HCT116 (cell line): ENCODE measurements around the gene MYEOV. TPM values are rescaled to one million over a fixed set of nuclear protein-coding genes. Genes with fewer than 3 reads are reported as not detected.

ENCODE experiments used
- ATAC-seq: fragments of 200-7000 bp; cut with Tn5 transposase; 2 replicates; pipeline ENCODE4 v1.9.1; 2020; ENCODE audit warnings: mild to moderate bottlenecking, moderate library complexity
- BruUV-seq: library from RNA; stranded (reverse); fragments of 400-500 nt; replicated peaks from 2 replicates; lab custom pipeline; 2021; lab: Mats Ljungman, UMichigan
- CTCF ChIA-PET: fragments of 300-600 bp; sonication (Branson Sonifier 250); formaldehyde crosslinking; loops from one replicate; lab custom pipeline; 2021; ENCODE audit warnings: antibody characterized with exemption; lab: Charles Lee
- POLR2A ChIA-PET: fragments of 300-600, 350-600 bp; sonication (Branson Sonifier 250); formaldehyde crosslinking; loops from one replicate; lab custom pipeline; 2021; ENCODE audit warnings: antibody characterized with exemption; lab: Charles Lee
- RAD21 ChIA-PET, 2 experiments: fragments of 300-600 bp; sonication (Branson Sonifier 250); formaldehyde crosslinking; loops; one replicate each; lab custom pipeline; 2023; ENCODE audit warnings: low total read pairs in 2 of 2; ENCODE audit not compliant: uncharacterized antibody in 2 of 2, unreplicated experiment in 2 of 2, low non-redundant PET in 1 of 2; lab: Charles Lee
- DNase-seq: peaks from one replicate; pipeline ENCODE4 v3.0.0-alpha.2; 2010; ENCODE audit warnings: low read depth, low spot score
- H2AFZ ChIP-seq: fragments of 200-600 bp; shearing (Covaris generic), sonication (generic); 2 replicates; pipeline ENCODE4 v1.6.1; 2017; ENCODE audit warnings: low read depth, mixed run types, mixed read lengths, antibody characterized with exemption, low read length; ENCODE audit not compliant: poor library complexity, severe bottlenecking
- H3K27ac ChIP-seq: 2 replicates; pipeline ENCODE4 v1.5.1; 2012; ENCODE audit warnings: low read depth, low read length
- H3K27me3 ChIP-seq: fragments of 200-600 bp; sonication (generic); 2 replicates; pipeline ENCODE4 v1.6.1; 2016; ENCODE audit warnings: mixed run types, low read length, mixed read lengths; ENCODE audit not compliant: insufficient read depth
- H3K36me3 ChIP-seq, 2 experiments: fragments of 200-500 bp in 1 of 2; fragments of 200-600 bp in 1 of 2; sonication (Bioruptor generic) in 1 of 2; sonication (generic) in 1 of 2; 2 replicates each; pipeline versions ENCODE4 v1.5.1 to v1.6.1; 2014 to 2016; ENCODE audit warnings: low read length in 2 of 2, inconsistent platforms in 1 of 2, mixed read lengths in 1 of 2, mixed run types in 1 of 2; ENCODE audit not compliant: insufficient read depth in 2 of 2, control insufficient read depth in 1 of 2
- H3K4me1 ChIP-seq, 2 experiments: fragments of 200-600 bp in 1 of 2; sonication (generic) in 1 of 2; 2 replicates each; pipeline versions ENCODE4 v1.5.1 to v1.6.1; 2012 to 2017; ENCODE audit warnings: low read length in 2 of 2, inconsistent platforms in 1 of 2, mild to moderate bottlenecking in 1 of 2, mixed read lengths in 1 of 2, mixed run types in 1 of 2, moderate library complexity in 1 of 2; ENCODE audit not compliant: insufficient read depth in 2 of 2, control insufficient read depth in 1 of 2
- H3K4me2 ChIP-seq: fragments of 200-600 bp; sonication (generic); 2 replicates; pipeline ENCODE4 v1.6.1; 2017; ENCODE audit warnings: mixed run types, low read length, mixed read lengths
- H3K4me3 ChIP-seq, 2 experiments: fragments of 200-600 bp in 1 of 2; sonication (generic) in 1 of 2; replicated peaks in 1 of 2; 2 replicates each; pipeline ENCODE4 v1.5.1; 2011 to 2016; ENCODE audit warnings: low read length in 2 of 2, control low read depth in 1 of 2, low read depth in 1 of 2, mild to moderate bottlenecking in 1 of 2, mixed read lengths in 1 of 2, mixed run types in 1 of 2
- H3K79me2 ChIP-seq: fragments of 200-600 bp; sonication (generic); 2 replicates; pipeline ENCODE4 v1.6.1; 2017; ENCODE audit warnings: mild to moderate bottlenecking, mixed run types, low read length, moderate library complexity, mixed read lengths; ENCODE audit not compliant: insufficient read depth
- H3K9ac ChIP-seq: fragments of 200-600 bp; sonication (generic); 2 replicates; pipeline ENCODE4 v1.6.1; 2016; ENCODE audit warnings: low read length, mixed read lengths
- H3K9me2 ChIP-seq: fragments of 200-600 bp; sonication (generic), shearing (Covaris generic); 2 replicates; pipeline ENCODE4 v1.6.1; 2017; ENCODE audit warnings: mixed run types, mild to moderate bottlenecking, moderate library complexity; ENCODE audit not compliant: insufficient read depth
- H3K9me3 ChIP-seq, 2 experiments: fragments of 200-500 bp in 1 of 2; fragments of 200-600 bp in 1 of 2; sonication (Bioruptor generic) in 1 of 2; sonication (generic) in 1 of 2; 2 replicates each; pipeline ENCODE4 v1.6.1; 2014 to 2017; ENCODE audit warnings: low read length in 2 of 2, mixed read lengths in 2 of 2, inconsistent platforms in 1 of 2, low read depth in 1 of 2, mild to moderate bottlenecking in 1 of 2, mixed run types in 1 of 2, moderate library complexity in 1 of 2; ENCODE audit not compliant: control insufficient read depth in 1 of 2, insufficient read depth in 1 of 2
- H4K20me1 ChIP-seq: fragments of 200-600 bp; sonication (generic), shearing (Covaris generic); 2 replicates; pipeline ENCODE4 v1.6.1; 2017; ENCODE audit warnings: mixed run types, mild to moderate bottlenecking, moderate library complexity; ENCODE audit not compliant: insufficient read depth
- CBX3 ChIP-seq: IDR thresholded peaks from 2 replicates; pipeline ENCODE4 v1.6.1; 2012; ENCODE audit warnings: low read depth
- CEBPB ChIP-seq: IDR thresholded peaks from 2 replicates; pipeline ENCODE4 v1.6.1; 2012; ENCODE audit warnings: low read depth
- EGR1 ChIP-seq: IDR thresholded peaks from 2 replicates; pipeline ENCODE4 v1.6.1; 2012; ENCODE audit warnings: low read depth
- ELF1 ChIP-seq: IDR thresholded peaks from 2 replicates; pipeline ENCODE4 v1.6.1; 2012; ENCODE audit warnings: low read depth, borderline replicate concordance
- EZH2 ChIP-seq: fragments of 200-600 bp; sonication (generic); IDR thresholded peaks from 2 replicates; pipeline ENCODE4 v1.6.1; 2017; ENCODE audit warnings: antibody characterized with exemption, mixed run types
- EZH2phosphoT487 ChIP-seq: fragments of 200-600 bp; IDR thresholded peaks from 2 replicates; pipeline ENCODE4 v1.6.1; 2018; ENCODE audit warnings: antibody characterized with exemption, borderline replicate concordance
- FOSL1 ChIP-seq: IDR thresholded peaks from 2 replicates; pipeline ENCODE4 v1.6.1; 2012; ENCODE audit warnings: low read depth
- JUND ChIP-seq: IDR thresholded peaks from 2 replicates; pipeline ENCODE4 v1.6.1; 2012
- POLR2A ChIP-seq: IDR thresholded peaks from 2 replicates; pipeline ENCODE4 v1.7.0; 2011; ENCODE audit warnings: borderline replicate concordance; ENCODE audit not compliant: insufficient read depth, insufficient read length; ENCODE audit errors: extremely low read depth
- RAD21 ChIP-seq: IDR thresholded peaks from 2 replicates; pipeline ENCODE4 v1.6.1; 2012; ENCODE audit warnings: low read depth, mild to moderate bottlenecking
- SIN3A ChIP-seq: IDR thresholded peaks from 2 replicates; pipeline ENCODE4 v1.6.1; 2012; ENCODE audit warnings: low read depth
- SP1 ChIP-seq: IDR thresholded peaks from 2 replicates; pipeline ENCODE4 v1.6.1; 2012; ENCODE audit warnings: low read depth
- SRF ChIP-seq: IDR thresholded peaks from 2 replicates; pipeline ENCODE4 v1.6.1; 2012; ENCODE audit warnings: low read depth
- TCF7L2 ChIP-seq: IDR thresholded peaks from 2 replicates; pipeline ENCODE4 v1.7.0; 2011; ENCODE audit warnings: borderline replicate concordance, inconsistent platforms; ENCODE audit not compliant: insufficient read depth, insufficient read length; ENCODE audit errors: extremely low read depth
- YY1 ChIP-seq: IDR thresholded peaks from 2 replicates; pipeline ENCODE4 v1.6.1; 2011; ENCODE audit warnings: low read length, low read depth, moderate library complexity, mild to moderate bottlenecking; ENCODE audit not compliant: insufficient replicate concordance; ENCODE audit errors: extremely low read depth
- ZFX ChIP-seq: fragments of 450-650 bp; IDR thresholded peaks from 2 replicates; pipeline ENCODE4 v1.6.1; 2017
- ZNF274 ChIP-seq: fragments of 200-500 bp; sonication (Bioruptor generic); IDR thresholded peaks from 2 replicates; pipeline ENCODE4 v1.6.1; 2014; ENCODE audit warnings: mild to moderate bottlenecking, low read depth, low read length, inconsistent platforms
- intact Hi-C: fragments of 100-400 bp; cut with micrococcal nuclease; formaldehyde crosslinking; loops from 2 replicates; pipeline ENCODE4 v1.10.0; 2022
- total RNA-seq: library from RNA; stranded (reverse); gene quantifications from one replicate; pipeline ENCODE4 v1.2.1, GENCODE V29; 2021; ENCODE audit not compliant: unreplicated experiment
- TF ChIP-seq, protein P1 (sequence below), 3 experiments: fragments of 200-600 bp in 1 of 3; sonication (generic) in 1 of 3; IDR thresholded peaks in 2 of 3; conservative IDR thresholded peaks in 1 of 3; 2 replicates each; pipeline ENCODE4 v1.5.1; 2012 to 2017; ENCODE audit warnings: low read depth in 2 of 3, low read length in 2 of 3, antibody characterized with exemption in 1 of 3, borderline replicate concordance in 1 of 3, control low read depth in 1 of 3, mild to moderate bottlenecking in 1 of 3, mixed read lengths in 1 of 3, mixed run types in 1 of 3, moderate library complexity in 1 of 3; ENCODE audit not compliant: insufficient read depth in 1 of 3
- TF ChIP-seq, protein P2 (sequence below): IDR thresholded peaks from 2 replicates; pipeline ENCODE4 v1.6.1; 2012
- TF ChIP-seq, protein P3 (sequence below): IDR thresholded peaks from 2 replicates; pipeline ENCODE4 v1.6.1; 2012; ENCODE audit warnings: low read depth
- TF ChIP-seq, protein P4 (sequence below): IDR thresholded peaks from 2 replicates; pipeline ENCODE4 v1.6.1; 2012

Gene MYEOV
- total RNA-seq, 1 experiment from 2014 or later: 135 TPM

DNA sequence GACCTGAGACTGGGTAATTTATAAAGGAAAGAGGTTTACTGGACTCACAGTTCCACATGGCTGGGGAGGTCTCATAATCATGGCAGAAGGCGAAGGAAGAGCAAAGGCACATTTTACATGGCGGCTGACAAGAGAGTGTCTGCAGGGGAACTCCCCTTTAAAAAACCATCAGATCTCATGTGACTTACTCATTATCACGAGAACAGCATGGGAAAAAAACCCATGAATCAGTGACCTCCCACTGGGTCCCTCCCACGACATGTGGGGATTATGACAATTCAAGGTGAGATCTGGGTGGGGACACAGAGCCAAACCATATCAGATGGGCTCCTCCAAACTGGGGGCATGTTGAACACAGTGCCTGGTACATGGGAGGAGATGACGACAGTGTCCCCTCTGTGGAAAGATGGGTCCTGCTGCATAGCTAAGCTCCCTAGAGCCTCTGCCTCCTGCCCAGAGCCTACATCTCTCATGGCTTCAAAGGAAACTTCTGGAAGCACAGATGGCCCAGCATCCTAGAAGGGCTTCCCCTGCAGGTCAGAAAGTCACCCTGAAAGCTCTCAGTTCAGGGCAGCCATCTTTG, 46.1 kb downstream of the MYEOV start (continued):
- TF ChIP-seq EZH2: no peak
- no peak for TF ChIP-seq SRF
- no peak for TF ChIP-seq FOSL1

DNA sequence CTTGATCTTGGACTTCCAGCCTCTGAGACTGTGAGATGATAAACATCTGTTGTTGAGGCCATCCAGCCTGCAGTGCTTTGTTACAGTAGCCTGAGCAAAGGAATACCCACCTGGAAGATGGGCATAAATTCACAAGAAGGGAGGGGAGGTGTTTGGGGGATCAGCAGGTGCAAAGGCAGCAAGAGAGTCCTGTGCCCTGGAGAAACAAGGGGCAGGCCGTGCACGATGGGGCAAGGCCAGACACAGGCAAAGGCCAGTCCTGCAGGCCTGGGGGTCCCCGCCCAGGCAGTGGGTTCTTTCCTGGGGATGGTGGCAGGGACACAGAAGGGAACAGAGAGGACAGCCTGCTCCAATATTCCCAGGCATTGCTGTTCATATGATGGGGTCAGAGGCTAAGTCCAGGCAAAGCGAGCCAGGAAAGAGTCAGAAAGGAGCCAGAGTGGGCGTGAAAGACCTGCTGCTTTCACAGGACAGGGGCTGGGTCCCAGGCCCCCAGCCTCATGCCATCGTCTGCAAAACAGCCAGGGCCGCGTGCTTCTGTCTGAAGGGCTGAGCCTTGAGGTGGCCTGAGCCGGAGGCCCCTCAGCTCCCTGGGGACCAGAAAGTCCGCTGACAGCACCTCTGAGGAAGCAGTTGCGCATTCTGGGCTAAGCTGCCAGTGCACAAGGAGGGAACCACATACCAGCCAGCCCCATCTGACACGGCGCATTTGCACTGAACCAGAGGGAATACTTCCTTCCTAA, 48.8 kb downstream of the MYEOV start:
- H3K4me3 ChIP-seq: no peak overlapping the region
- peaks cover 47% of the 10 kb centered on the region for H3K79me2 ChIP-seq
- no peak overlapping the region for H3K9ac ChIP-seq
- DNase-seq: no peak
- peaks cover 0 to 15% of the 10 kb centered on the region in 2 experiments; a peak in 2 of 4 replicates for H3K4me1 ChIP-seq
- H3K9me3 ChIP-seq: no peaks in the 10 kb centered on the region; a peak in 1 of 4 replicates
- peaks cover 0 to 43% of the 10 kb centered on the region in 2 experiments; a peak in 2 of 4 replicates for H3K36me3 ChIP-seq
- intact Hi-C loops: no loop called here
- H3K4me2 ChIP-seq: no peak overlapping the region
- ATAC-seq: no peak
- TSS peak; percentile 10 for BruUV-seq
- H3K9me2 ChIP-seq: no peaks in the 10 kb centered on the region
- POLR2A ChIA-PET: no interaction called here
- CTCF ChIA-PET: no interaction called here
- no peak overlapping the region for H2AFZ ChIP-seq
- no peak for TF ChIP-seq SP1
- TF ChIP-seq, protein P1, sequence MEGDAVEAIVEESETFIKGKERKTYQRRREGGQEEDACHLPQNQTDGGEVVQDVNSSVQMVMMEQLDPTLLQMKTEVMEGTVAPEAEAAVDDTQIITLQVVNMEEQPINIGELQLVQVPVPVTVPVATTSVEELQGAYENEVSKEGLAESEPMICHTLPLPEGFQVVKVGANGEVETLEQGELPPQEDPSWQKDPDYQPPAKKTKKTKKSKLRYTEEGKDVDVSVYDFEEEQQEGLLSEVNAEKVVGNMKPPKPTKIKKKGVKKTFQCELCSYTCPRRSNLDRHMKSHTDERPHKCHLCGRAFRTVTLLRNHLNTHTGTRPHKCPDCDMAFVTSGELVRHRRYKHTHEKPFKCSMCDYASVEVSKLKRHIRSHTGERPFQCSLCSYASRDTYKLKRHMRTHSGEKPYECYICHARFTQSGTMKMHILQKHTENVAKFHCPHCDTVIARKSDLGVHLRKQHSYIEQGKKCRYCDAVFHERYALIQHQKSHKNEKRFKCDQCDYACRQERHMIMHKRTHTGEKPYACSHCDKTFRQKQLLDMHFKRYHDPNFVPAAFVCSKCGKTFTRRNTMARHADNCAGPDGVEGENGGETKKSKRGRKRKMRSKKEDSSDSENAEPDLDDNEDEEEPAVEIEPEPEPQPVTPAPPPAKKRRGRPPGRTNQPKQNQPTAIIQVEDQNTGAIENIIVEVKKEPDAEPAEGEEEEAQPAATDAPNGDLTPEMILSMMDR (IDR thresholded peaks at IDR 0.05 in 2 of 3, conservative IDR thresholded peaks at IDR 0.05 in 1 of 3; ENCODE audit: borderline replicate concordance in 1 of 3, insufficient read depth in 1 of 3, low read depth in 2 of 3, low read length in 2 of 3): no peak
- TF ChIP-seq CBX3: no peak
- TF ChIP-seq RAD21: no peak
- TF ChIP-seq SIN3A: no peak
- TF ChIP-seq JUND: no peak
- no peak for TF ChIP-seq POLR2A
- TF ChIP-seq, protein P2, sequence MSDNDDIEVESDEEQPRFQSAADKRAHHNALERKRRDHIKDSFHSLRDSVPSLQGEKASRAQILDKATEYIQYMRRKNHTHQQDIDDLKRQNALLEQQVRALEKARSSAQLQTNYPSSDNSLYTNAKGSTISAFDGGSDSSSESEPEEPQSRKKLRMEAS: no peak
- no peak for TF ChIP-seq EZH2phosphoT487
- TF ChIP-seq FOSL1: no peak
- TF ChIP-seq ZNF274: no peak
- no peak for TF ChIP-seq EGR1
- TF ChIP-seq ELF1: no peak
- no peak for TF ChIP-seq ZFX
- TF ChIP-seq, protein P3, sequence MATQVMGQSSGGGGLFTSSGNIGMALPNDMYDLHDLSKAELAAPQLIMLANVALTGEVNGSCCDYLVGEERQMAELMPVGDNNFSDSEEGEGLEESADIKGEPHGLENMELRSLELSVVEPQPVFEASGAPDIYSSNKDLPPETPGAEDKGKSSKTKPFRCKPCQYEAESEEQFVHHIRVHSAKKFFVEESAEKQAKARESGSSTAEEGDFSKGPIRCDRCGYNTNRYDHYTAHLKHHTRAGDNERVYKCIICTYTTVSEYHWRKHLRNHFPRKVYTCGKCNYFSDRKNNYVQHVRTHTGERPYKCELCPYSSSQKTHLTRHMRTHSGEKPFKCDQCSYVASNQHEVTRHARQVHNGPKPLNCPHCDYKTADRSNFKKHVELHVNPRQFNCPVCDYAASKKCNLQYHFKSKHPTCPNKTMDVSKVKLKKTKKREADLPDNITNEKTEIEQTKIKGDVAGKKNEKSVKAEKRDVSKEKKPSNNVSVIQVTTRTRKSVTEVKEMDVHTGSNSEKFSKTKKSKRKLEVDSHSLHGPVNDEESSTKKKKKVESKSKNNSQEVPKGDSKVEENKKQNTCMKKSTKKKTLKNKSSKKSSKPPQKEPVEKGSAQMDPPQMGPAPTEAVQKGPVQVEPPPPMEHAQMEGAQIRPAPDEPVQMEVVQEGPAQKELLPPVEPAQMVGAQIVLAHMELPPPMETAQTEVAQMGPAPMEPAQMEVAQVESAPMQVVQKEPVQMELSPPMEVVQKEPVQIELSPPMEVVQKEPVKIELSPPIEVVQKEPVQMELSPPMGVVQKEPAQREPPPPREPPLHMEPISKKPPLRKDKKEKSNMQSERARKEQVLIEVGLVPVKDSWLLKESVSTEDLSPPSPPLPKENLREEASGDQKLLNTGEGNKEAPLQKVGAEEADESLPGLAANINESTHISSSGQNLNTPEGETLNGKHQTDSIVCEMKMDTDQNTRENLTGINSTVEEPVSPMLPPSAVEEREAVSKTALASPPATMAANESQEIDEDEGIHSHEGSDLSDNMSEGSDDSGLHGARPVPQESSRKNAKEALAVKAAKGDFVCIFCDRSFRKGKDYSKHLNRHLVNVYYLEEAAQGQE: no peak
- TF ChIP-seq TCF7L2: no peak
- TF ChIP-seq YY1: no peak
- no peak for TF ChIP-seq CEBPB
- TF ChIP-seq, protein P4, sequence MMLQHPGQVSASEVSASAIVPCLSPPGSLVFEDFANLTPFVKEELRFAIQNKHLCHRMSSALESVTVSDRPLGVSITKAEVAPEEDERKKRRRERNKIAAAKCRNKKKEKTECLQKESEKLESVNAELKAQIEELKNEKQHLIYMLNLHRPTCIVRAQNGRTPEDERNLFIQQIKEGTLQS: no peak
- no peak for TF ChIP-seq EZH2
- RAD21 ChIA-PET: no interaction called here
- no peak overlapping the region for H3K27ac ChIP-seq
- H3K27me3 ChIP-seq: no peaks in the 10 kb centered on the region
- no peaks in the 10 kb centered on the region for H4K20me1 ChIP-seq
